OCI-LY7 (cell line): ENCODE data around the gene TMEM183A. TPM values are rescaled to one million over a fixed set of nuclear protein-coding genes. Genes with fewer than 3 reads are reported as not detected.

ENCODE experiments used
- BruUV-seq: library from RNA; stranded (reverse); fragments of 400-500 nt; replicated peaks from 2 replicates; lab custom pipeline; 2021; lab: Mats Ljungman, UMichigan
- CTCF ChIA-PET: fragments of 300-600 bp; sonication (Branson Sonifier 250); formaldehyde crosslinking; loops from one replicate; lab custom pipeline; 2022; ENCODE audit warnings: antibody characterized with exemption; ENCODE audit not compliant: unreplicated experiment; lab: Charles Lee
- POLR2A ChIA-PET: fragments of 300-600 bp; sonication (Branson Sonifier 250); formaldehyde crosslinking; loops from one replicate; lab custom pipeline; 2022; ENCODE audit warnings: antibody characterized with exemption; lab: Charles Lee
- DNase-seq: peaks from one replicate; pipeline ENCODE4 v3.0.0-alpha.2; 2015; ENCODE audit warnings: low spot score
- H2AFZ ChIP-seq: fragments of 200-600 bp; sonication (generic), shearing (Covaris generic); 2 replicates; pipeline ENCODE4 v1.6.1; 2014; ENCODE audit warnings: mild to moderate bottlenecking, antibody characterized with exemption, low read length, moderate library complexity
- H3K27ac ChIP-seq: fragments of 200-600 bp; sonication (generic); 2 replicates; pipeline ENCODE4 v1.5.1; 2014; ENCODE audit warnings: mixed run types, low read depth, mild to moderate bottlenecking, moderate library complexity, low read length, inconsistent platforms; ENCODE audit not compliant: poor library complexity, severe bottlenecking
- H3K36me3 ChIP-seq: fragments of 200-600 bp; sonication (generic); 2 replicates; pipeline ENCODE4 v1.6.1; 2014; ENCODE audit warnings: mild to moderate bottlenecking, antibody characterized with exemption, low read length, moderate library complexity, mixed read lengths; ENCODE audit not compliant: insufficient read depth
- H3K4me1 ChIP-seq: fragments of 200-600 bp; sonication (generic); 2 replicates; pipeline ENCODE4 v1.5.1; 2014; ENCODE audit warnings: mild to moderate bottlenecking, low read length; ENCODE audit not compliant: insufficient read depth, poor library complexity, severe bottlenecking
- H3K4me2 ChIP-seq: fragments of 200-600 bp; sonication (generic); 2 replicates; pipeline ENCODE4 v1.6.1; 2014; ENCODE audit warnings: mild to moderate bottlenecking, low read length
- H3K4me3 ChIP-seq: fragments of 200-600 bp; sonication (generic); 2 replicates; pipeline ENCODE4 v1.5.1; 2014; ENCODE audit warnings: mild to moderate bottlenecking, low read depth, low read length; ENCODE audit not compliant: poor library complexity, severe bottlenecking
- H3K79me2 ChIP-seq: fragments of 200-600 bp; sonication (generic); 2 replicates; pipeline ENCODE4 v1.6.1; 2016; ENCODE audit warnings: low read depth, mild to moderate bottlenecking, low read length, moderate library complexity, mixed read lengths; ENCODE audit not compliant: insufficient read depth
- H3K9me2 ChIP-seq: fragments of 200-600 bp; sonication (generic); 2 replicates; pipeline ENCODE4 v1.6.1; 2016; ENCODE audit warnings: mild to moderate bottlenecking, low read length, mixed read lengths; ENCODE audit not compliant: insufficient read depth
- H3K9me3 ChIP-seq: fragments of 200-600 bp; sonication (generic); 2 replicates; pipeline ENCODE4 v1.6.1; 2014; ENCODE audit warnings: mild to moderate bottlenecking, mixed run types, low read length, mixed read lengths
- H4K20me1 ChIP-seq: fragments of 200-600 bp; sonication (generic); 2 replicates; pipeline ENCODE4 v1.6.1; 2014; ENCODE audit warnings: mild to moderate bottlenecking, antibody characterized with exemption, low read length, moderate library complexity, mixed read lengths; ENCODE audit not compliant: insufficient read depth
- CTCF ChIP-seq: fragments of 200-600 bp; sonication (generic); conservative IDR thresholded peaks from 2 replicates; pipeline ENCODE4 v1.5.1; 2014; ENCODE audit warnings: mild to moderate bottlenecking, antibody characterized with exemption, low read length, moderate library complexity, mixed read lengths
- EZH2phosphoT487 ChIP-seq: fragments of 200-600 bp; sonication (generic); IDR thresholded peaks from 2 replicates; pipeline ENCODE4 v1.6.1; 2018; ENCODE audit warnings: low read depth, borderline replicate concordance, mild to moderate bottlenecking, mixed run types, antibody characterized with exemption, low read length, moderate library complexity, mixed read lengths
- intact Hi-C: fragments of 100-400 bp; cut with micrococcal nuclease; formaldehyde crosslinking; loops from one replicate; pipeline ENCODE4 v1.10.0; 2022; ENCODE audit not compliant: unreplicated experiment
- total RNA-seq, 2 experiments: library from RNA; depleted of rRNA in 1 of 2; stranded (reverse); fragments of >200 nt in 1 of 2; shearing (Covaris generic) in 1 of 2; gene quantifications; 2 replicates each; pipeline ENCODE4 v1.2.3, GENCODE V29; 2014 to 2022

The TMEM183A gene
- total RNA-seq, 2 experiments from 2014 or later = 83.9 to 92.4 TPM

GRCh38 chr1:203043830-203044545, 36.8 kb downstream of the TMEM183A start:
- Histone ChIP-seq H3K36me3 (no peaks in the 10 kb centered on the region), H3K4me2 (no peak overlapping the region), H3K4me1 (no peaks in the 10 kb centered on the region), H3K9me2 (no peaks in the 10 kb centered on the region), H3K9me3 (no peaks in the 10 kb centered on the region), H3K27ac (no peak overlapping the region), H3K79me2 (no peaks in the 10 kb centered on the region), H3K4me3 (no peak overlapping the region), H2AFZ (no peak overlapping the region), H4K20me1 (no peaks in the 10 kb centered on the region)
- intact Hi-C loops = no loop called here
- TF ChIP-seq CTCF (no peak), EZH2phosphoT487 (no peak)
- ChIA-PET POLR2A (no interaction called here), CTCF (interaction anchor here (0.6 to 0.8 kb wide), 2 partner anchors 12 to 25 kb away, joined by 3 read pairs; no protein-coding TSS in a partner anchor)
- no TSS peak for BruUV-seq
- no peak for DNase-seq

GRCh38 chr1:203044546-203045250, 37.5 kb downstream of the TMEM183A start:
- Histone ChIP-seq H3K36me3 (no peaks in the 10 kb centered on the region), H3K9me2 (no peaks in the 10 kb centered on the region), H3K4me3 (no peak overlapping the region), H3K27ac (no peak overlapping the region), H4K20me1 (no peaks in the 10 kb centered on the region), H3K9me3 (no peaks in the 10 kb centered on the region), H3K4me1 (no peaks in the 10 kb centered on the region), H2AFZ (no peak overlapping the region), H3K79me2 (no peaks in the 10 kb centered on the region), H3K4me2 (no peak overlapping the region)
- POLR2A ChIA-PET = no interaction called here
- CTCF ChIA-PET = interaction anchor here (0.6 kb wide), 1 partner anchor 12 kb away, joined by 3 read pairs; no protein-coding TSS in a partner anchor
- TF ChIP-seq CTCF (no peak), EZH2phosphoT487 (no peak)
- intact Hi-C loops = no loop called here
- DNase-seq = no peak
- BruUV-seq = no TSS peak

- no peak for DNase-seq
- Histone ChIP-seq H3K79me2 (no peaks in the 10 kb centered on the region), H2AFZ (no peak overlapping the region), H3K4me3 (no peak overlapping the region), H3K9me2 (no peaks in the 10 kb centered on the region), H3K4me2 (no peak overlapping the region), H4K20me1 (no peaks in the 10 kb centered on the region), H3K9me3 (no peaks in the 10 kb centered on the region), H3K27ac (no peak overlapping the region), H3K36me3 (no peaks in the 10 kb centered on the region), H3K4me1 (no peaks in the 10 kb centered on the region)
- ChIA-PET CTCF (no interaction called here), POLR2A (no interaction called here)
- intact Hi-C loops = no loop called here
- TF ChIP-seq EZH2phosphoT487 (no peak), CTCF (no peak)
- no TSS peak for BruUV-seq
Measured at GRCh38 chr1:203045336-203045735, 38.2 kb downstream of the TMEM183A start.
